SK-N-SH (cell line): ENCODE data around the gene FLACC1. TPM values are rescaled to one million over a fixed set of nuclear protein-coding genes. Genes with fewer than 3 reads are reported as not detected.

Source experiments
- CTCF ChIA-PET: fragments of 300-600, 350-600 bp; formaldehyde crosslinking; extraction: SDS; loops from one replicate; lab custom pipeline; 2021; lab: Yijun Ruan, JAX
- POLR2A ChIA-PET: fragments of 350-600 bp; sonication (Branson Sonifier 250); formaldehyde crosslinking; extraction: SDS; loops from one replicate; lab custom pipeline; 2020; ENCODE audit warnings: antibody characterized with exemption, inconsistent platforms; lab: Yijun Ruan, JAX
- DNase-seq: peaks from one replicate; pipeline ENCODE4 v3.0.0; 2012
- H2AFZ ChIP-seq: fragments of 200-600 bp; sonication (generic); 2 replicates; pipeline ENCODE4 v1.8.1; 2016; ENCODE audit warnings: antibody characterized with exemption, mild to moderate bottlenecking, low read depth
- H3F3A ChIP-seq: fragments of 200-600 bp; sonication (generic); replicated peaks from 2 replicates; pipeline ENCODE3; 2016; ENCODE audit warnings: antibody characterized with exemption, mild to moderate bottlenecking; ENCODE audit not compliant: insufficient read depth
- H3K27ac ChIP-seq, 2 experiments: fragments of 200-500 bp in 1 of 2; fragments of 200-600 bp in 1 of 2; sonication (Bioruptor generic) in 1 of 2; sonication (generic), shearing (Covaris generic) in 1 of 2; 2 replicates each; pipeline versions ENCODE4 v1.5.1 to v1.6.1; 2014 to 2016; ENCODE audit warnings: low read depth in 2 of 2, inconsistent platforms in 1 of 2, low read length in 1 of 2, mild to moderate bottlenecking in 1 of 2, mixed read lengths in 1 of 2
- H3K27me3 ChIP-seq: fragments of 200-600 bp; sonication (generic), shearing (Covaris generic); 2 replicates; pipeline ENCODE4 v1.6.1; 2016; ENCODE audit warnings: mixed run types; ENCODE audit not compliant: insufficient read depth
- H3K36me3 ChIP-seq, 2 experiments: fragments of 200-500 bp in 1 of 2; fragments of 200-600 bp in 1 of 2; sonication (Bioruptor generic) in 1 of 2; sonication (generic) in 1 of 2; replicated peaks in 1 of 2; 2 replicates each; pipeline versions ENCODE3 to v1.5.1; 2014 to 2016; ENCODE audit warnings: low read length in 1 of 2, mild to moderate bottlenecking in 1 of 2; ENCODE audit not compliant: insufficient read depth in 2 of 2, control insufficient read depth in 1 of 2
- H3K4me1 ChIP-seq, 2 experiments: fragments of 200-500 bp in 1 of 2; fragments of 200-600 bp in 1 of 2; sonication (Bioruptor generic) in 1 of 2; sonication (generic), shearing (Covaris generic) in 1 of 2; 2 replicates each; pipeline versions ENCODE4 v1.5.1 to v1.6.1; 2014 to 2016; ENCODE audit warnings: low read depth in 1 of 2, low read length in 1 of 2, mixed run types in 1 of 2; ENCODE audit not compliant: insufficient read depth in 2 of 2, control insufficient read depth in 1 of 2
- H3K4me2 ChIP-seq: fragments of 200-600 bp; sonication (generic), shearing (Covaris generic); 2 replicates; pipeline ENCODE4 v1.6.1; 2017; ENCODE audit warnings: mixed run types
- H3K4me3 ChIP-seq, 2 experiments: fragments of 200-500 bp in 1 of 2; fragments of 200-600 bp in 1 of 2; sonication (Bioruptor generic) in 1 of 2; sonication (generic), shearing (Covaris generic) in 1 of 2; 2 replicates each; pipeline versions ENCODE4 v1.5.1 to v1.8.1; 2014 to 2016; ENCODE audit warnings: low read depth in 2 of 2, inconsistent platforms in 1 of 2, low read length in 1 of 2, mild to moderate bottlenecking in 1 of 2, mixed read lengths in 1 of 2, moderate library complexity in 1 of 2
- H3K79me2 ChIP-seq: fragments of 200-600 bp; sonication (generic); 2 replicates; pipeline ENCODE4 v1.8.1; 2017; ENCODE audit warnings: mild to moderate bottlenecking; ENCODE audit not compliant: insufficient read depth
- H3K9ac ChIP-seq: fragments of 200-600 bp; sonication (generic); 2 replicates; pipeline ENCODE4 v1.6.1; 2017; ENCODE audit warnings: mixed run types
- H3K9me2 ChIP-seq: fragments of 200-600 bp; sonication (generic); 2 replicates; pipeline ENCODE4 v1.6.1; 2017; ENCODE audit warnings: mixed run types
- H3K9me3 ChIP-seq: fragments of 200-600 bp; sonication (generic); 2 replicates; pipeline ENCODE4 v1.6.1; 2017; ENCODE audit warnings: mixed run types, mild to moderate bottlenecking, moderate library complexity
- H4K20me1 ChIP-seq: fragments of 200-600 bp; sonication (generic); 2 replicates; pipeline ENCODE4 v1.6.1; 2017; ENCODE audit warnings: mild to moderate bottlenecking, mixed run types; ENCODE audit not compliant: insufficient read depth
- CHD2 ChIP-seq: fragments of 150-350 bp; IDR thresholded peaks from 2 replicates; pipeline ENCODE4 v1.6.1; 2018; ENCODE audit warnings: low read length; ENCODE audit not compliant: partially characterized antibody
- ELF1 ChIP-seq: IDR thresholded peaks from 2 replicates; pipeline ENCODE4 v1.4.0; 2012
- EP300 ChIP-seq, 2 experiments: IDR thresholded peaks; 2 replicates each; pipeline versions ENCODE4 v1.4.0 to v1.6.1; 2012; ENCODE audit warnings: borderline replicate concordance in 1 of 2, low read depth in 1 of 2, low read length in 1 of 2
- FOXM1 ChIP-seq: IDR thresholded peaks from 2 replicates; pipeline ENCODE4 v1.4.0; 2012; ENCODE audit warnings: low read depth, mild to moderate bottlenecking
- GATA2 ChIP-seq: sonication (generic); formaldehyde crosslinking; IDR thresholded peaks from 2 replicates; pipeline ENCODE4 v1.5.0; 2020; ENCODE audit warnings: mild to moderate bottlenecking, missing genetic modification reagents
- MXI1 ChIP-seq: IDR thresholded peaks from 2 replicates; pipeline ENCODE4 v1.6.1; 2012; ENCODE audit warnings: mild to moderate bottlenecking, low read depth, low read length, improper control_type of control experiment
- NFIC ChIP-seq: IDR thresholded peaks from 2 replicates; pipeline ENCODE4 v1.4.0; 2012; ENCODE audit warnings: borderline replicate concordance
- RAD21 ChIP-seq: IDR thresholded peaks from 2 replicates; pipeline ENCODE4 v1.6.1; 2012; ENCODE audit warnings: mild to moderate bottlenecking, low read length
- RFX5 ChIP-seq: IDR thresholded peaks from 2 replicates; pipeline ENCODE4 v1.6.1; 2012; ENCODE audit warnings: mild to moderate bottlenecking, improper control_type of control experiment, low read length
- SMC3 ChIP-seq: IDR thresholded peaks from 2 replicates; pipeline ENCODE4 v1.6.1; 2012; ENCODE audit warnings: low read depth, low read length, improper control_type of control experiment
- TCF12 ChIP-seq: IDR thresholded peaks from 2 replicates; pipeline ENCODE4 v1.4.0; 2012
- TEAD4 ChIP-seq: IDR thresholded peaks from 2 replicates; pipeline ENCODE4 v1.4.0; 2012; ENCODE audit warnings: mild to moderate bottlenecking, borderline replicate concordance; ENCODE audit not compliant: insufficient read depth
- USF2 ChIP-seq: fragments of 150-350 bp; IDR thresholded peaks from 2 replicates; pipeline ENCODE4 v1.6.1; 2017; ENCODE audit warnings: antibody characterized with exemption, low read length, low read depth, borderline replicate concordance
- YY1 ChIP-seq: IDR thresholded peaks from 2 replicates; pipeline ENCODE4 v1.4.0; 2012; ENCODE audit warnings: low read depth, mild to moderate bottlenecking
- WGBS: methylation state at CpG from one replicate; pipeline ENCODE4 v1.1.6; 2017; ENCODE audit warnings: low lambda C conversion rate; 5-methylcytosine and 5-hydroxymethylcytosine counted together
- polyA plus RNA-seq, 3 experiments: library from polyadenylated mRNA; depleted of rRNA; stranded (reverse); fragments of >200 nt; gene quantifications; 2 replicates each; pipeline ENCODE4 v1.2.3, GENCODE V29; 2012
- TF ChIP-seq, protein P1 (sequence below): IDR thresholded peaks from 2 replicates; pipeline ENCODE4; 2012
- TF ChIP-seq, protein P2 (sequence below): IDR thresholded peaks from 2 replicates; pipeline ENCODE4 v1.4.0; 2012; ENCODE audit warnings: low read depth

FLACC1 gene
- polyA plus RNA-seq, 1 of the 3 experiments (the other 2 are of a cell fraction): 0.35 TPM

DNA sequence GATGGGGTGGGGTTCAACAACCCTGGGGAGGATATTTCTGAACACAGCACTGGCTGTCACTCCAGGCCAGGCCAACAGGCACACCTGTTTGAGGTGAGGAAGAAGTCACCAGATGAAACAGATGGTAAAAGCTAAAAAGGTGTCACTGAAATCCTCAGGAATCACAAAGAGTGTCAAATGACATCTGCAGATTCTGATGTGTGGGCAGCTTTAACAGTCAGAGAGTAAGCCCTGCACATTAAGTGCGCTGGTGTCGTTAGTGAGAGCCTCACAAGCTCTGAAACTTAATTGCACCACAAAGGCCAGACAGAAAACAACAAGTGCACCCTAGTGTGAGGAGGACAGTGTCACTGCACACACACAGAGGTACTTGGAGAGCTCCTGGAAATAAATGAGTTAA lies 13.6 kb downstream of the FLACC1 start:
- H3K27me3 ChIP-seq: no peaks in the 10 kb centered on the region
- WGBS: 91% methylated on average over 2 of the region's 2 CpGs
- H3K9ac ChIP-seq: no peak overlapping the region
- peaks cover 6 to 8% of the 10 kb centered on the region in 2 experiments for H3K36me3 ChIP-seq
- no peaks in the 10 kb centered on the region for H3K9me2 ChIP-seq
- CTCF ChIA-PET: no interaction called here
- 0 out of 2 replicates have a peak, but pooled peaks cover 3% of the 10 kb centered on the region for H3K9me3 ChIP-seq
- no peak overlapping the region for H2AFZ ChIP-seq
- no peak overlapping the region for H3K27ac ChIP-seq
- no peaks in the 10 kb centered on the region for H3F3A ChIP-seq
- no peaks in the 10 kb centered on the region for H3K79me2 ChIP-seq
- H4K20me1 ChIP-seq: no peaks in the 10 kb centered on the region
- no peak for DNase-seq
- no peaks in the 10 kb centered on the region for H3K4me1 ChIP-seq
- TF ChIP-seq SMC3 (no peak), FOXM1 (no peak)
- no peak overlapping the region for H3K4me2 ChIP-seq
- POLR2A ChIA-PET: no interaction called here
- no peak overlapping the region for H3K4me3 ChIP-seq

DNA sequence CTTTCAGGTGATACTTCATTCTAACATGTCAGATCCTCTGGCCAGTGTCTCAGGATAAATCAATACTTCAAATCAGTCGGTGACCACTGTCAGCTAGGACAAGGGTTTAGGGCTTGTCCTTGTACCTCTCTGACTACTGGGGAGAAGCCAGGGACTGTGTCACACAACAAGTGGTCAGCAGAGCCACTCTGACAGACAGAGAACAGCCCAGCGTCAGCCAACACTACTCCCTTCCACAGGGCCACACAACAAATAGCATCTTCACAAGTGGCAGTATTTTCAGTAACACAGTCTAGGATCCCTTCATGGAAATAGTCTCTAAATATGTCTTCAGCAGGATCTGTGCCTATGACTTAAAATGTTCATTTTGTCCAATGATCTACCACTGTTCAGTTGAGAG lies 14.2 kb downstream of the FLACC1 start:
- H3K4me3 ChIP-seq: no peak overlapping the region
- TF ChIP-seq RFX5 (no peak), TCF12 (no peak), ELF1 (no peak), CHD2 (no peak), USF2 (no peak), YY1 (no peak), NFIC (no peak), GATA2 (CRISPR knock-in tag) (no peak), SMC3 (no peak), EP300 (IDR thresholded peaks at IDR 0.05; ENCODE audit: borderline replicate concordance in 1 of 2, low read depth in 1 of 2, low read length in 1 of 2) (no peak), RAD21 (no peak), MXI1 (no peak), TEAD4 (no peak)
- TF ChIP-seq, protein P1, sequence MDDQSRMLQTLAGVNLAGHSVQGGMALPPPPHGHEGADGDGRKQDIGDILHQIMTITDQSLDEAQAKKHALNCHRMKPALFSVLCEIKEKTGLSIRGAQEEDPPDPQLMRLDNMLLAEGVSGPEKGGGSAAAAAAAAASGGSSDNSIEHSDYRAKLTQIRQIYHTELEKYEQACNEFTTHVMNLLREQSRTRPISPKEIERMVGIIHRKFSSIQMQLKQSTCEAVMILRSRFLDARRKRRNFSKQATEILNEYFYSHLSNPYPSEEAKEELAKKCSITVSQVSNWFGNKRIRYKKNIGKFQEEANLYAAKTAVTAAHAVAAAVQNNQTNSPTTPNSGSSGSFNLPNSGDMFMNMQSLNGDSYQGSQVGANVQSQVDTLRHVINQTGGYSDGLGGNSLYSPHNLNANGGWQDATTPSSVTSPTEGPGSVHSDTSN: no peak
- TF ChIP-seq, protein P2, sequence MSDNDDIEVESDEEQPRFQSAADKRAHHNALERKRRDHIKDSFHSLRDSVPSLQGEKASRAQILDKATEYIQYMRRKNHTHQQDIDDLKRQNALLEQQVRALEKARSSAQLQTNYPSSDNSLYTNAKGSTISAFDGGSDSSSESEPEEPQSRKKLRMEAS: no peak
- peaks cover 6% of the 10 kb centered on the region in 2 experiments for H3K36me3 ChIP-seq
- WGBS: 90% methylated on average over 2 of the region's 2 CpGs
- no peaks in the 10 kb centered on the region for H4K20me1 ChIP-seq
- 0 out of 2 replicates have a peak, but pooled peaks cover 3% of the 10 kb centered on the region for H3K9me3 ChIP-seq
- no peak overlapping the region for H2AFZ ChIP-seq
- H3F3A ChIP-seq: no peaks in the 10 kb centered on the region
- no peaks in the 10 kb centered on the region for H3K9me2 ChIP-seq
- no peak for DNase-seq
- ChIA-PET CTCF (no interaction called here), POLR2A (no interaction called here)
- no peaks in the 10 kb centered on the region for H3K4me1 ChIP-seq
- no peak overlapping the region for H3K27ac ChIP-seq
- no peaks in the 10 kb centered on the region for H3K79me2 ChIP-seq
- no peaks in the 10 kb centered on the region for H3K27me3 ChIP-seq
- H3K4me2 ChIP-seq: no peak overlapping the region
- H3K9ac ChIP-seq: no peak overlapping the region
